ENCODE measurements around the gene PLXNB2. TPM values are rescaled to one million over a fixed set of nuclear protein-coding genes. Genes with fewer than 3 reads are reported as not detected.
A peak's percentile ranks its signal among the peaks of the same experiment; 100 is the strongest.

Gene PLXNB2
- polyA plus RNA-seq, 3 donors: 249 to 261 (median 258) TPM

GRCh38 chr22:50253941-50254340, 53.5 kb downstream of the PLXNB2 start:
- no peak for DNase-seq

GRCh38 chr22:50253046-50253915, 54.2 kb downstream of the PLXNB2 start:
- no peak for DNase-seq

GRCh38 chr22:50252082-50253045, 55.1 kb downstream of the PLXNB2 start:
- DNase-seq: no peak

DNA sequence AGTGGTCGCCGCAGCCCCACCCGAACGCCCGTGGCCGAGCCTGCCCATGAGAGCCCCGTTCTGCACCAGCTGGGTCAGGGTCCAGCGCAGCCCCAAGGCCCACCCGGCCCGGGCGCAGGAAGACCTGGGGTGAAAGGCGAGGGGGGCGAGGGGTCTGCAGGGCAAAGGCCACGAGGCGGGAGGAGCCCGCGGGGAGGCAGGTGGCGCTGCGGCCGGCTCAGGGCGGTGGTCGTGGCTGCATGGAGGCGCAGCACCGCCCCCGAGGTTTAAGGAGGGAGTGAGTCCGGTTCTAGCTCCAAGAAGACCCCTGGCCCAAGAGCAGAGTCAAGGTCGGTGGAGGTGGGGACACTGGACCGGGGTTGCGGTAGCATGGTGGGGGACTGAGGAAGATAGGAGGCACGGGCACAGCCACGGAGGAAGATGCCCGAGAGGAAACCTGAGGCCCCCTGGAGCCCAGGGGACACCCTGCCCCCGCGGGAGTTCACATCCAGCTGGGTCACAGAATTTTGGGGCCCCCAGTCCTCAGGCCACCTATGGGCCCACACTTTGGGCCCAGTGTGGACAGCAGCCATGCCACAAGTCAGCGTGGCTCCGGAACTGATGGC, 55.9 kb downstream of the PLXNB2 start:
- no peak for DNase-seq

- no peak for DNase-seq
These were observed 56.6 kb downstream of the PLXNB2 start, which contains the start of gene HDAC10 for GRCh38 chr22:50250555-50251476. TSS of gene HDAC10 (minus strand) at chr22:50251265. CDS start at chr22:50251032, 233 bp downstream.

DNA sequence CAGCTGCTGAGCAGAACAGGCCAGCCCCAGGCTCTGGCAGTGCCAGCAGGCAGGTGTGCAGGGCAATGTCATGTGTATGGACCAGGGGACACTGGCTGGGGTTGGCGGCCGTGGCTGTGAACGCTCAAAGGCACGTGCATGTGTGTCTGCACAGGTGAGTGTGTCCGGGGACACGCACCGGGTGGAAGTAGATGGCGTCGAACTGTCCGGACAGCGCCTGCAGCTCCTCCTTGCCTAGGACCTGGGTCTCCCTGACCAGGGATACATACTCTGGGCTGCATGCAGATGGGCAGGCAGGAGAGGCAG, 57.2 kb downstream of the PLXNB2 start:
- DNase-seq: no peak

- no peak for DNase-seq
These were observed 57.9 kb downstream of the PLXNB2 start for GRCh38 chr22:50249341-50250248.

DNA sequence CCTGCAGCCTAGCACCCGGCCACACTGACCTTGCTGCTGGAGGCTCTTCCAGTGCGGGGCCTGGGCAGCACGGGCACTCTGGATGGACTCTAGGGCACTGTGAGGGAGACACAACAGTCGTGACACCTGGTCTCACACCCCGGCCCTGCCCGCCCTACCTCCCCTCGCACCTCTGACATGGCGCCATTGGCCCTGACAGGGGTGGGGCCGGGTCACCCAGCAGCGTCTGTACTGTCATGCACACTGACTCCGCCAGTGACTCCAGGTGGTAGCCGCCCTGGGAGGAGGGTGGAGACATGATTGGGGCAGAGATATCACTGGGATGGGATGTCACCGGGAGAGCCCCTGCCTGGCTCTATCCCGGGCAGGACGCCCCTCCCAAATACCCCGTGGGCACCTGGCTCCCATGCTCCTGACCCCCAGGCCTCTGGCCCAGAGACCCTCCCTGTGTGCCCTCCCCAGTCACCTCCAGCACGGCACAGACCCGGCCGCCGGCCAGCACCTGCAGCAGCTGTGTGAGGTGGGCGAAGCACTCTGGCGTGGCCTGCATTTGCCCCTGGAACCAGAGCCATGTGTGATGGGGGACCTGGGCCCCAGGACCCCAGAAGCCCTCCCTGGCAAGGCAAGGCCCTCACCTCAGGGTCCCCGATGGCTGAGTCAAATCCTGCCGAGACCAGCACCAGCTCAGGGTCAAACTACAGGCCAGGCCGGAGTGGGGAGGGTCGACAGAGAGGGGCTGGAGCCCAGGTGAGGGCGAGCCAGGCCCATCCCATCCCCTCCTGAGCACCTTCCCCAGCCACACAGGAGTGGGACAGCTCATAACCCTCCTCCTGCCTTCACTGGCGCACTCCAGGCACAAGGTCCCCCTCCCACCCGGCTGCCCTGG, 59.0 kb downstream of the PLXNB2 start:
- DNase-seq: no peak

GRCh38 chr22:50247748-50248147, 59.7 kb downstream of the PLXNB2 start:
- DNase-seq: no peak

GRCh38 chr22:50246242-50247175, 60.9 kb downstream of the PLXNB2 start:
- DNase-seq: no peak

DNA sequence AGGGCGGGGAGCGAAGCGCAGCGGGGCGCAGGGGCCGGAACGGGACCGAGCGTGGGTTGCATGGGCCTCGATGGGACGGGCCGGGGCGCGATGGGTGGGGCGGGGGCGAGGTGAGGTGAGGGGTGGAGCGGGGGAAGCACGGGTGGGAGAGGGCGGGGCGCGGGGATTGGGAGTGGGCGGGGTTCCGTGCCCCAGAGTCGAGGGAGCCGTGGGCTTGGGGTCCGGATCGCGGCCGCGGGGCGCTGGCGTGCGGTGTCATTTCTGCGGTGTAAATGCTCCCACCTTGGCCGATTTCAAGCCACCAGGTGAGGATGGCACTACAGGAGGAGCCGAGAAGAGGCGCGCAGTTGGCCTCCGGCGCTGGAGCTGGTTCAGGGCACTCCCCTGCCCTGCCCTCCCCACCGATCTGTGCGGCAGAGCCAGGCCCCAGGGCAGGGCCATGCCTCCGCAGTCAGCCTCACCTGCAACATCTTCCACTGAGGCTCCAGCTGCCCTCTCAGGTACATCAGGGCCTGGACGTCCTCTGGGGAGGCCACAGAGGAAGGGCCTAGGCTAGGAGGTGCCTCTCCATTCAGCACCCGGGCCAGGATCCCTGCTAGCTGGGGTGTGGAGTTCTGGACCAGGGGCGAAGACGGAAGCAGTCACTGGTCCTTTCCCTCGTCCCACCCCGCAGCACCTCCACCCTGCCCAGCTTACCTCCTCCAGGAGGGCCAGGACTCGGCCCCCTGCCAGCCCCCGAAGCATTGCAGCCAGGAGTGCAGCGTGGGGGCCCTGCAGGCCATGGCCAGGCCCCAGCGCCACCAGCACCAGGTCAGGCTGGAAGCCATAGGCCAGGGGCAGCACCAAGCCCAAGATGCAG, 62.0 kb downstream of the PLXNB2 start:
- DNase-seq: no peak

DNA sequence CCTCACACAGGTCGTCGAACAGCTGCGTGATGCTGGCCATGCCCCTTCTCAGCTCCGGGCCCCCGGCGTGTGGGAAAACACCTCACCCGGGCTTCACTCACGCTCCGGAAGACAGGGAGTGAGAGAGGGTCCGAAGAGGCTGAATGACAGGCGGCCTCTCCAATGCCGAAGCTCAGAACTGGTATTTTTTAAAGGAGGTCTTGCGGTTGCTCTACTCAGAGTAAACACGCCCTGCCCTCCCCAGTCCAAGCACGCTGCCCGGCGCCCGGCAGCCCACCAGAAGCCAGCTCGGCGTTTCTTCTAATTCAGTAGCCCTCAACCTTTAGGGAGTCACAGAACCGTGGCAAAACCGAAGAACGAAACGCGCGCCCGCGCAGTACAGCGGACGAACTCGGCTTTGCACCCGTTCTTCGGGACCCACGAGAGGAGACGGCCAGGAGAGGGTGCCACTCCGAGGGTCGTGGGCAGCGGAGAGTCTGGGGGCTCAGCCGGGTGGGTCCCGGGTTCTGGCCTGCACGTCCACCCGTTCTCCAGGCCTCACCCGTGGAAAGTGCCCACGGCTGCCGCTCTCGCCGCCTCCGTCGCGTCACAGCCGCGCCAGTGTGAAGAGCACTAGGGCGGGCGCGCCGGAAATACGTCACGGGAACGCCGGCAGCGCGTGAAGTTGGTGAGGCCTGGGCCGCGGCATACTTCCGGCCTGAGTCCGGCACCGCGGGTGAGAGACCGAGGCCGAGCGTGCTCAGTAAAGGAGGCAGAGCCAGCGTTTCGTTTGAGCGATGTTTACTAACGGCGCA, 62.8 kb downstream of the PLXNB2 start, which contains the start of gene TUBGCP6:
Gene TUBGCP6, minus strand, starts transcription at position 604 of the 794 bp plus-strand sequence. Its CDS starts 564 bp downstream, at position 40.
- peak; percentile 96 for DNase-seq

GRCh38 chr22:50243685-50244419, 63.6 kb downstream of the PLXNB2 start:
- DNase-seq: no peak

DNA sequence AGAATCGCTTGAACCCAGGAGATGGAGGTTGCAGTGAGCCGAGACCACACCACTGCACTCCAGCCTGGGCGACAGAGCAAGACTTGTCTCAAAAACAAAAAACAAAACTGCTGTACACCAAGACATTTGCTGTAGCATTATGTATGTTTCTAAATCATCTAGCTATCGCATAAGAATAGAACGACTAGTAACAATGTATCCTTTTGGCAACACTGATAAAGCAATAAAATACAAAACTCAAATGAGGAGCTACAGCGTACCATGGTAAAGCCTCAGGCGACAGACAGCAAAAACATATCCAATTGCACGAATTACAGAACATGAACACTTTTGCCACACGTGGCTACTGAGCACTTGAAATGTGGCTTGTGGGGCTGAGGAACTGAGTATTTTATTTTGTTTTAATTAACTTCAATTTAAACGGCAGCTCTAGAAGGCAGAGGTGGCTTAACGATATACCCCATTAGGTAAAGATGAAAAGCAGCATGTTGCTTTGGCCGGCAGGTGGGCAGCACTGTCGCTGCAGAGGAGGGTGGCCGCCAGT, 65.0 kb downstream of the PLXNB2 start:
- DNase-seq: no peak

GRCh38 chr22:50238755-50239154, 68.7 kb downstream of the PLXNB2 start:
- no peak for DNase-seq
